ENCODE results near the gene ZNF433.
A peak's percentile ranks its signal among the peaks of the same experiment; 100 is the strongest.
"Not testable (repeated sequence)": the region's sequence is repeated elsewhere in the genome, so short reads cannot be mapped to it uniquely, and the experiment has no call there.

ZNF433 gene

GRCh38 chr19:12035220-12036172, at the start of gene ZNF433:
TSS of gene ZNF433 (minus strand) at chr19:12035679. CDS start at chr19:12035539, 140 bp downstream.
- Mint-ChIP-seq H3K4me3 (peak within 1 kb of the TSS; percentile 83), H3K9me3 (no peaks in the 10 kb centered on the region), H3K27me3 (peaks cover 5% of the 10 kb centered on the region), H3K36me3 (ENCODE audit: low read depth) (peaks cover under 1% of the 10 kb centered on the region), H3K4me1 (peaks cover 16% of the 10 kb centered on the region), H3K27ac (no peak within 1 kb of the TSS)
- DNase-seq (peak; percentile 86), ATAC-seq (peak; percentile 95)

- not testable (repeated sequence) for H3K4me3 Mint-ChIP-seq, H3K27ac Mint-ChIP-seq, H3K4me1 Mint-ChIP-seq, DNase-seq, H3K27me3 Mint-ChIP-seq, ATAC-seq
- Mint-ChIP-seq H3K9me3 (peaks cover 11% of the 10 kb centered on the region), H3K36me3 (ENCODE audit: low read depth) (peaks cover 24% of the 10 kb centered on the region)
Measured at GRCh38 chr19:12083336-12083735, 47.9 kb upstream of the ZNF433 start.

DNA sequence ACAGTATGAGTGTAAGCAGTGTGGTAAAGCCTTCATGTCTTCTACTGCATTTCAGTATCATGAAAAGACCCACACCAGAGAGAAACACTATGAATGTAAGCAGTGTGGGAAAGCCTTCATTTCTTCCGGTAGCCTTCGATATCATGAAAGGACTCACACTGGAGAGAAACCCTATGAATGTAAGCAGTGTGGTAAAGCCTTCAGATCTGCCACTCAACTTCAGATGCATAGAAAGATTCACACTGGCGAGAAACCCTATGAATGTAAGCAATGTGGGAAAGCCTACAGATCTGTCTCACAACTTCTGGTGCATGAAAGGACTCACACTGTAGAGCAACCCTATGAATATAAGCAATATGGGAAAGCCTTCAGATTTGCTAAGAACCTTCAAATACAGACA, 41.9 kb upstream of the ZNF433 start:
- H3K9me3 Mint-ChIP-seq: peaks cover 42% of the 10 kb centered on the region
- no peaks in the 10 kb centered on the region for H3K4me1 Mint-ChIP-seq
- no peaks in the 10 kb centered on the region for H3K27me3 Mint-ChIP-seq
- DNase-seq (no peak), ATAC-seq (no peak)
- no peak overlapping the region for H3K27ac Mint-ChIP-seq
- H3K36me3 Mint-ChIP-seq (ENCODE audit: low read depth): peaks cover 70% of the 10 kb centered on the region
- no peak overlapping the region for H3K4me3 Mint-ChIP-seq

DNA sequence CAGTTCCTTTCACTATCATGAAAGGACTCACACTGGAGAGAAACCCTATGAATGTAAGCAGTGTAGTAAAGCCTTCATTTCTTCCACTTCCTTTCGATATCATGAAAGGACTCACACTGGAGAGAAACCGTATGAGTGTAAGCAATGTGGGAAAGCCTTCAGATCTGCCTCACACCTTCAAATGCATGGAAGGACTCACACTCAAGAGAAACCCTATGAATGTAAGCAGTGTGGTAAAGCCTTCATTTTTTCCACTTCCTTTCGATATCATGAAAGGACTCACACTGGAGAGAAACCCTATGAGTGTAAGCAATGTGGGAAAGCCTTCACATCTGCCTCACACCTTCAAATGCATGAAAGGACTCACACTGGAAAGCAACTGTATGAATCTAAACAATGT, 40.9 kb upstream of the ZNF433 start:
- Mint-ChIP-seq H3K9me3 (peaks cover 42% of the 10 kb centered on the region), H3K36me3 (ENCODE audit: low read depth) (peaks cover 69% of the 10 kb centered on the region)
- not testable (repeated sequence) for H3K4me1 Mint-ChIP-seq, H3K27ac Mint-ChIP-seq, H3K4me3 Mint-ChIP-seq, H3K27me3 Mint-ChIP-seq, ATAC-seq, DNase-seq

DNA sequence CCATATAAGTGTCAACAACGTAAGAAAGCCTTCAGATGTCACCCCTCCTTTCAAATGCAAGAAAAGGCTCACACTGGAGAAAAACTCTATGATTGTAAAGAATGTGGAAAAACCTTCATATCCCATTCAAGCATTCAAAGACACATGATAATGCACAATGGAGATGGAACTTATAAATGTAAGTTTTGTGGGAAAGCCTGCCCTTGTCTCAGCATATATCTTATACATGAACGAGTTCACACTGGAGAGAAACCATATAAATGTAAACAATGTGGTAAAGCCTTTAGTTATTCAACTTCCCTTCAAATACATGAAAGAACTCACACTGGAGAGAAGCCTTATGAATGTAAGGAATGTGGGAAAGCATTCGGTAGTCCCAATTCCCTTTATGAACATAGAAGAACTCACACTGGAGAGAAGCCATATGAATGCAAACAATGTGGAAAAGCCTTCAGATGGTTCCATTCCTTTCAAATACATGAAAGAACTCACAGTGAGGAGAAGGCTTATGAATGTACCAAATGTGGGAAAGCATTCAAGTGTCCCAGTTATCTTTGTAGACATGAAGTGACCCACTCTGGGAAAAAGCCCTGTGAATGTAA, 40.2 kb upstream of the ZNF433 start:
- peaks cover 44% of the 10 kb centered on the region for H3K9me3 Mint-ChIP-seq

DNA sequence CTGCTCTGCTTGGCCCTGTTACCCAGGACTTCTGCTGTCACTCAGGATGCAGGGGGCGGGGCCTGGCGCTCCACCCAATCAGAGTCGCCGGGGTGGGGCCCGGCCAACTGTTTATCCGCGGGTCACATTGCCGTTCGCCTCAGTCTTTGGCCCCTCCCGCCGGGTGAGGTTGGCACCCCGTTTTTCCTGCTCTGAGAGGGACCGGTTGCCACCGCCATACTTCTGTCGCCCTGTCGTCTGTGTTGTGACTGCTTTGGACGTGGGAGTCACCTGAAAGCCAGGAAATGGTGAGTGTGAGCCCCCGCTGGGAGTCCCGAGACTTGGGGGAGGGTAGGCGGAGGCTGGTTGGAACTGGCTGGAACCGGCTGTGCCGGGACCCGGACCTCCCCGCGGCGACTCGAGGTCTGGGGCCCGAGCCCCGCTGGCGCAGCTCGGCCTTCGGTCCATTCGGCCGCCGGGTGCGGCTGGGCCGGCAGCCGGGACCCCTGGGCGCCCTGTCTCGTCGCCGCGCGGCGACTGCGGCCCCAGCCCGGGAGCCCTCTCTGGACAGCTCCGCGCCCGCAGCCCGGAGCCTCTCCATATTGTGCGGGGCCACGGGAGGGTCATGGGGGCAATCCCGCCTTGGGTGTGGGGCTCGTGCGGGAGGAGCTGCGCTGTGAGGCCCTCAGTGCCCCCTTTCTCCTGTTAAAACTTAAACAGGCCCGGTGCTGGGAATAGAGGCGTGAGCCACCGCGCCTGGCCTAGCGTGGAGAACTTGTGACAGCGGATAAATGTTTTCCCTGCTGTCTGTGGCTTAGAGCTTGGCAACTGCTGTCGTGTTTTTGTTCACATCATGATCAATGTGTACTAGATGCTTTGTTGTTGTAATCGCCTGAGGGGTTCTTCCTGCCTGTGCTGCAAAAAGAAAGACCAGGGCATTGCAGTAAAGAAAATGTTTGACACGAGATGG, 29.4 kb upstream of the ZNF433 start, which contains the start of gene ZNF844:
TSS of gene ZNF844 (plus strand) at position 142 of the 949 bp plus-strand sequence. CDS start at position 285, 143 bp downstream.
- peak within 1 kb of the TSS; percentile 62 for H3K27ac Mint-ChIP-seq
- DNase-seq (peak; percentile 87), ATAC-seq (peak; percentile 85)
- peaks cover 12% of the 10 kb centered on the region for H3K36me3 Mint-ChIP-seq (ENCODE audit: low read depth)
- H3K9me3 Mint-ChIP-seq: peaks cover 3% of the 10 kb centered on the region
- H3K27me3 Mint-ChIP-seq: no peaks in the 10 kb centered on the region
- H3K4me1 Mint-ChIP-seq: peaks cover 10% of the 10 kb centered on the region
- peak within 1 kb of the TSS; percentile 82 for H3K4me3 Mint-ChIP-seq

More for the DNA sequence above, 40.2 kb upstream of the ZNF433 start:
- ATAC-seq: no peak
- DNase-seq: no peak
- Mint-ChIP-seq H3K27ac (no peak overlapping the region), H3K4me1 (no peaks in the 10 kb centered on the region), H3K4me3 (no peak overlapping the region), H3K27me3 (no peaks in the 10 kb centered on the region), H3K36me3 (ENCODE audit: low read depth) (peaks cover 71% of the 10 kb centered on the region)

GRCh38 chr19:12055784-12056183, 20.3 kb upstream of the ZNF433 start:
- DNase-seq: no peak
- Mint-ChIP-seq H3K27ac (no peak overlapping the region), H3K27me3 (peaks cover 11% of the 10 kb centered on the region), H3K36me3 (ENCODE audit: low read depth) (peaks cover 3% of the 10 kb centered on the region), H3K9me3 (peaks cover 3% of the 10 kb centered on the region), H3K4me3 (no peak overlapping the region), H3K4me1 (peaks cover 18% of the 10 kb centered on the region)
- no peak for ATAC-seq

- ATAC-seq (peak; percentile 94), DNase-seq (peak; percentile 76)
- H3K27ac Mint-ChIP-seq: peak within 1 kb of the TSS; percentile 73
Measured at GRCh38 chr19:12052497-12053169, 17.2 kb upstream of the ZNF433 start, which contains the start of gene ZNF878. TSS of gene ZNF878 (minus strand) at chr19:12052961. CDS start at chr19:12052801, 160 bp downstream.

DNA sequence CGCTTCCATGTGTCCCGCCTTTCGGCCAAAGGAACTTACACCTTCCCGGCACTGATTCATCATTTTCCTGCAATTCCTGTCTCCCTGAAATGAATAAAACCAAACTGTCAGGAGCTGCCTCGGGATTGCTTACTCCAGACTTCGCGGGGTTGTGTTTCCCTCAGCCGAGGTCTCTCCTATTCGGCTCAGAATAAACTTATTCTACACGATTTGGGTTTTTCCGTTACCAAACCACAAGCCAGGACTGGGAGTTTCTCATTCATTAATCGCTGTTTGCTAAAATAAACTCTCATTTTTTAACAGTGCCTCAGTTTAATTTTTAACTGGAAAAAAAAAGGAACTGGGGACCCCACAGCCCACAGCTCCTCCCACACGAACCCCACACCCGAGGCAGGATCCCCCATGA, 16.6 kb upstream of the ZNF433 start:
- Mint-ChIP-seq H3K4me1 (peaks cover 14% of the 10 kb centered on the region), H3K4me3 (peak overlapping the region; percentile 78), H3K36me3 (ENCODE audit: low read depth) (peaks cover 9% of the 10 kb centered on the region), H3K27me3 (peaks cover 9% of the 10 kb centered on the region), H3K9me3 (peaks cover 3% of the 10 kb centered on the region), H3K27ac (peak overlapping the region; percentile 11)
- DNase-seq (no peak), ATAC-seq (no peak)

More at GRCh38 chr19:12052497-12053169, 17.2 kb upstream of the ZNF433 start, which contains the start of gene ZNF878:
- Mint-ChIP-seq H3K4me1 (peaks cover 14% of the 10 kb centered on the region), H3K9me3 (peaks cover 3% of the 10 kb centered on the region), H3K36me3 (ENCODE audit: low read depth) (peaks cover 7% of the 10 kb centered on the region), H3K27me3 (peaks cover 9% of the 10 kb centered on the region), H3K4me3 (peak within 1 kb of the TSS; percentile 84)

GRCh38 chr19:12047868-12048267, 12.4 kb upstream of the ZNF433 start:
- Mint-ChIP-seq H3K27ac (no peak overlapping the region), H3K4me1 (peaks cover 8% of the 10 kb centered on the region), H3K9me3 (peaks cover 29% of the 10 kb centered on the region), H3K36me3 (ENCODE audit: low read depth) (peaks cover 39% of the 10 kb centered on the region), H3K27me3 (peaks cover 3% of the 10 kb centered on the region), H3K4me3 (no peak overlapping the region)
- ATAC-seq: no peak
- DNase-seq: no peak

- Mint-ChIP-seq H3K9me3 (peaks cover 34% of the 10 kb centered on the region), H3K27me3 (no peaks in the 10 kb centered on the region), H3K36me3 (ENCODE audit: low read depth) (peaks cover 47% of the 10 kb centered on the region), H3K4me1 (no peaks in the 10 kb centered on the region), H3K27ac (no peak overlapping the region), H3K4me3 (no peak overlapping the region)
- ATAC-seq: no peak
- DNase-seq: no peak
Measured at GRCh38 chr19:12043752-12044422, 8.4 kb upstream of the ZNF433 start.

DNA sequence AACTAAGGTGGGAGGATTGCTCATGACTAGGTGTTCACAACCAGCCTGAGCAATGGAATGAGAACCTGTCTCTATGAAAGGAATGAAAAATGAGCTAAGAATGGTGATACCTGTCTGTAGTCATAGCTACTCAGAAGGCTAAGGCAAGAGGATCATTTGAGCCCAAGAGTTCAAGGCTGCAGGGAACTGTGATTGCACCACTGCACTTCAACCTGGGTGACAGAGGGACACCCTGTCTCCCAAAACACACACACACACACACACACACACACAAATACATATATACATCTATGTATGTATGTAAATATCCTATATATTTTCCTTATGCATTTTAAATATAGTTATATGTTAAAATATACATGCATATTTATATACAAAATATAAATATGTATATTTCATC, 7.4 kb upstream of the ZNF433 start:
- Mint-ChIP-seq H3K36me3 (ENCODE audit: low read depth) (peaks cover 46% of the 10 kb centered on the region), H3K4me3 (no peak overlapping the region), H3K27me3 (no peaks in the 10 kb centered on the region), H3K4me1 (no peaks in the 10 kb centered on the region), H3K27ac (no peak overlapping the region), H3K9me3 (peaks cover 34% of the 10 kb centered on the region)
- DNase-seq (no peak), ATAC-seq (no peak)

- DNase-seq (no peak), ATAC-seq (no peak)
- H3K36me3 Mint-ChIP-seq (ENCODE audit: low read depth): peaks cover 2% of the 10 kb centered on the region
- H3K9me3 Mint-ChIP-seq: no peaks in the 10 kb centered on the region
- H3K4me1 Mint-ChIP-seq: peaks cover 16% of the 10 kb centered on the region
- H3K27ac Mint-ChIP-seq: no peak overlapping the region
- H3K27me3 Mint-ChIP-seq: peaks cover 5% of the 10 kb centered on the region
- peak overlapping the region; percentile 49 for H3K4me3 Mint-ChIP-seq
Measured at GRCh38 chr19:12034620-12035019, 859 bp downstream of the ZNF433 start.
